AG09309 (cell line): Measurements from ENCODE around the gene FANCM.
"Not testable (repeated sequence)": the region's sequence is repeated elsewhere in the genome, so short reads cannot be mapped to it uniquely, and the experiment has no call there.

ENCODE experiments used
- DNase-seq: peaks from one replicate; pipeline ENCODE4 v3.0.0-alpha.2; 2010; ENCODE audit warnings: low read depth
- H3K4me3 ChIP-seq: 2 replicates; pipeline ENCODE4 v1.5.1; 2011; ENCODE audit warnings: mild to moderate bottlenecking, low read depth, low read length, moderate library complexity; ENCODE audit not compliant: control insufficient read depth
- CTCF ChIP-seq: IDR thresholded peaks from 2 replicates; pipeline ENCODE4 v1.5.1; 2011; ENCODE audit warnings: mild to moderate bottlenecking, low read depth, low read length, inconsistent platforms; ENCODE audit not compliant: insufficient read depth, control insufficient read depth; ENCODE audit errors: missing control alignments

Gene FANCM

GRCh38 chr14:45212231-45212630, 76.5 kb downstream of the FANCM start:
- DNase-seq, result no peak
- no peak overlapping the region for H3K4me3 ChIP-seq
- TF ChIP-seq CTCF, result no peak

- H3K4me3 ChIP-seq, DNase-seq: not testable (repeated sequence)
Observed at GRCh38 chr14:45213716-45214115, 78.0 kb downstream of the FANCM start.

- DNase-seq, H3K4me3 ChIP-seq: not testable (repeated sequence)
Observed at GRCh38 chr14:45214341-45214740, 78.6 kb downstream of the FANCM start.

- no peak for DNase-seq
- TF ChIP-seq CTCF, result no peak
- no peak overlapping the region for H3K4me3 ChIP-seq
Observed at GRCh38 chr14:45222485-45223262, 86.9 kb downstream of the FANCM start.

- H3K4me3 ChIP-seq, result no peak overlapping the region
- no peak for TF ChIP-seq CTCF
- no peak for DNase-seq
Observed at GRCh38 chr14:45227566-45227965, 91.8 kb downstream of the FANCM start.

GRCh38 chr14:45238988-45239387, 103.3 kb downstream of the FANCM start:
- no peak for DNase-seq
- no peak for TF ChIP-seq CTCF
- no peak overlapping the region for H3K4me3 ChIP-seq

- no peak for TF ChIP-seq CTCF
- H3K4me3 ChIP-seq, result no peak overlapping the region
- DNase-seq, result no peak
Observed at GRCh38 chr14:45242706-45243105, 107.0 kb downstream of the FANCM start.

GRCh38 chr14:45246151-45246550, 110.4 kb downstream of the FANCM start:
- DNase-seq, result no peak
- TF ChIP-seq CTCF, result no peak
- H3K4me3 ChIP-seq, result no peak overlapping the region
